GM18873 (cell line): ENCODE measurements around the gene CYP2E1.
"Not testable (repeated sequence)": the region's sequence is repeated elsewhere in the genome, so short reads cannot be mapped to it uniquely, and the experiment has no call there.

Experiments used
- ATAC-seq: cut with Tn5 transposase; IDR thresholded peaks from one replicate; pipeline ENCODE4 v1.9.1; 2021; ENCODE audit warnings: mild to moderate bottlenecking, moderate library complexity, moderate number of reproducible peaks; ENCODE audit not compliant: unreplicated experiment, low FRiP score

The CYP2E1 gene

DNA sequence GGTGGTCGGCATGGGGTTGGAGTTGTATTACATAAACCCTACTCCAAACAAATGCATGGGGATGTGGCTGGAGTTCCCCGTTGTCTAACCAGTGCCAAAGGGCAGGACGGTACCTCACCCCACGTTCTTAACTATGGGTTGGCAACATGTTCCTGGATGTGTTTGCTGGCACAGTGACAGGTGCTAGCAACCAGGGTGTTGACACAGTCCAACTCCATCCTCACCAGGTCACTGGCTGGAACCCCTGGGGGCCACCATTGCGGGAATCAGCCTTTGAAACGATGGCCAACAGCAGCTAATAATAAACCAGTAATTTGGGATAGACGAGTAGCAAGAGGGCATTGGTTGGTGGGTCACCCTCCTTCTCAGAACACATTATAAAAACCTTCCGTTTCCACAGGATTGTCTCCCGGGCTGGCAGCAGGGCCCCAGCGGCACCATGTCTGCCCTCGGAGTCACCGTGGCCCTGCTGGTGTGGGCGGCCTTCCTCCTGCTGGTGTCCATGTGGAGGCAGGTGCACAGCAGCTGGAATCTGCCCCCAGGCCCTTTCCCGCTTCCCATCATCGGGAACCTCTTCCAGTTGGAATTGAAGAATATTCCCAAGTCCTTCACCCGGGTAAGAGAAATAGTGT, at the start of gene CYP2E1:
TSS of gene CYP2E1 (plus strand) at position 407 of the 632 bp plus-strand sequence. CDS start at position 440, 33 bp downstream.
- no peak for ATAC-seq

GRCh38 chr10:133481086-133481643, 46.0 kb upstream of the CYP2E1 start:
- no peak for ATAC-seq

- no peak for ATAC-seq
Measured at GRCh38 chr10:133481657-133482056, 45.5 kb upstream of the CYP2E1 start.

DNA sequence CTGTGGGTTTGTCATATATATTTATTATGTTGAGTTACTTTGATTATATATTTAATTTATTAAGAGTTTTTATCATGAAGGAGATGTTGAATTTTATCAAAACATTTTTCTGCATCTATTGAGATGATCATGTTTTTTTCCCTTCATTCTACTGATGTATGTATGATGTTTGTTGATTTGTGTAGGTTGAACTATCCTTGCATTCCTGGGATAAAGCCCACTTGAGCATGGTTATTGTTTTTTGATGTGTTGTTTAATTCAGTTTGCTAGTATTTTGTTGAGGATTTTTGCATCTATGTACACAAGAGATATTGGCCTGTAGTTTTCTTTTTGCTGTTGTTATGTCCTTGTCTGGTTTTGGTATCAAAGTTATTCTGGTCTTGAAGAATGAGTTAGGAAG, 42.3 kb upstream of the CYP2E1 start:
- no peak for ATAC-seq

DNA sequence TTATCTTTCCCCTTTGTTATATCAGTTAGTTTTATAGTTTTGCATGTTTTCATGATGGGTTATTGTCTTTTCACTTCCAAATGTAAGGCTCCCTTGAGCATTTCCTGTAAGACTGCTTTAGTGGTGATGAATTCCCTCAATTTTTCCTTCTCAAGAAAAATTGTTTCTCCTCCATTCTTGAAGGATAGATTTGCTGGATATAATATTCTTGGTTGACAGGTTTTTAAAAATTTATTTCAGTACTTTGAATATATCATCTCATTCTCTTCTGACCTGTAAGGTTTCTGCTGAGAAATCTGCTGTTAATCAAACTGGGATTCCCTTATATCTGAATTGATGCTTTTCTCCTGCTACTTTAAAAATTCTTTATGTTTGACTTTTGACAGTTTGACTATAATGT, 40.1 kb upstream of the CYP2E1 start:
- no peak for ATAC-seq

DNA sequence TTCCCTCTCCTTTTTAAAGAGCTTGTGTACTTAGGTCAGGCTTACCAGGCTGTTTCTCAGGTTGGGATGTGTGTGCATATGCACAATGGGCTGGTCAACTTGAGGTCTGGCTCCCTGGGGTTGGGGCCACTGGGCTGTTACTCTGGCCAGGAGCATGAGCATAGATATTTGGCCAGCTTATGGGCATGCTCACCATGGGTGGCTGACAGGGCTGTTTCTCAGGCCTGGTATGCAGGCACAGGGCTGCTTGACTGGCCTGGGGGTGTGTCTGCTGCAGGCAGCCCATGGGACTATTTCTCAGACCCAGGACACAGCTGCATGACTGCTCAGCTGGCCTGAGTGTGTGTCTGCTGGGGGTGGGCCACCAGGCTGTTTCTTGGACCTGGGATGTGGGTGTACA, 38.8 kb upstream of the CYP2E1 start:
- no peak for ATAC-seq

GRCh38 chr10:133489816-133490588, 37.2 kb upstream of the CYP2E1 start:
- ATAC-seq, result no peak

- ATAC-seq, result not testable (repeated sequence)
Measured at GRCh38 chr10:133493562-133493961, 33.6 kb upstream of the CYP2E1 start.

DNA sequence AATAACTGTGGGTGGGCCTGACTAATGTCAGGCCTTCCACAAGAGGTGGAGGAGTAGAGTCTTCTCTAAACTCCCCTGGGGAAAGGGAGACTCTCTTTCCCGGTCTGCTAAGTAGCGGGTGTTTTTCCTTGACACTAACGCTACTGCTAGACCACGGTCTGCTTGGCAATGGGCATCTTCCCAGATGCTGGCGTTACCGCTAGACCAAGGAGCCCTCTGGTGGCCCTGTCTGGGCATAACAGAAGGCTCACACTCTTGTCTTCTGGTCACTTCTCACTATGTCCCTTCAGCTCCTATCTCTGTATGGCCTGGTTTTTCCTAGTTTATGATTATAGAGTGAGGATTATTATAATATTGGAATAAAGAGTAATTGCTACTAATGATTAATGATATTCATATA, 29.8 kb upstream of the CYP2E1 start:
- ATAC-seq, result not testable (repeated sequence)

GRCh38 chr10:133499176-133499575, 28.0 kb upstream of the CYP2E1 start:
- ATAC-seq, result not testable (repeated sequence)

DNA sequence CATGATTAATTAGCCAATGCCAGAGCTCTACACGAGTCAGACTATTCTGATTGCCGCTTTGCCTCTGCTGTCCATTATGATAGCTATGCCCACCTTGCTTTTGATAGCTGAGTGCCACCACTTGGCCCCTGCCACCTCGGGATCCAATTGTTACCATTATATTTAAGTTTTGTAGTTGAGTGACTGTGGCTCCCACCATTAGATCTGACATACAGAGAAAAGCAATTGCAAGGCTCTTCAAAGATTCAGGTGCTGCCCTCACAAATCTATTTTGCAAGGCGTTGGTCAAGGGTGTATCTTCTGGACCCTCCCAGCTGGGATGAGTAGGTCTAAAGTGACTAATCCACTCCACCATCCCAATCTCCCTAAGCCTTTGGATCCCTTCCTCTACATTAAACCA, 26.3 kb upstream of the CYP2E1 start:
- ATAC-seq, result not testable (repeated sequence)

DNA sequence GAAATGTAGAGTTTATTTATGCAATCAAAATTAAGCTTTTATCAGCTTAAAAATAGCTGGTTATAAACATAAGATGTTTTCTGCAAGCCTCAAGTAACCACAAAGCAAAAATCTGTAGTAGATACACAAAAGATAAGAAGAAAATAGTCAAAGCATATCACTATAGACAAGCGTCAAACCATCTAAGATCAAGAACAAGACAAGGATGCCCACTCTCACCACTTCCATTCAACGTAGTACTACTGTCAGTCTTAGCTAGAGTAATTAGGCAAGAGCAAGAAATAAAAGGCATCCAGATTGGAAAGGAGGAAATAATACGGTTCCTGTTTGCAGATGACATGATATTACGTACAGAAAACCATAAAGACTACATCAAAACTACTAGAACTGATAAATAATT, 17.5 kb upstream of the CYP2E1 start:
- no peak for ATAC-seq

DNA sequence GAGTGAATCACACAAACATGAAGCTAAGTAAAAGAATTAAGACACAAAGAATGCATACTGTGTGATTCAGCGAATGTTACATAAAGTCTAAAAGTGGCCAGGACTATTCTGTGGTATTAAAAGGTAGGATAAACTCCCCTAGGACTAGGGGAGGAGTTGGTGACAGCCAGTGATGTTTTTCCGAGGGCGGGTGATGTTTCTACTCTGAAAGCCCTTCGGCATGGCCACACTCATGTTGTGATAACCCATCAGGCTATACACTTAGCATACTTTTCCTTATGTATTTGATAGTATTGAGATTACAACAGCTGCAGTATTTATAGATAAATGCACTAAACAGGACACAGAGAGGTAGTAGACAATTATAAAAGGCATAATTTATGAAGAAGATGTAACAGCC, 15.8 kb upstream of the CYP2E1 start:
- ATAC-seq, result no peak

GRCh38 chr10:133511907-133512528, 15.1 kb upstream of the CYP2E1 start:
- no peak for ATAC-seq

- ATAC-seq, result no peak
Measured at GRCh38 chr10:133515471-133515870, 11.7 kb upstream of the CYP2E1 start.

- no peak for ATAC-seq
Measured at GRCh38 chr10:133516057-133516456, 11.1 kb upstream of the CYP2E1 start.

DNA sequence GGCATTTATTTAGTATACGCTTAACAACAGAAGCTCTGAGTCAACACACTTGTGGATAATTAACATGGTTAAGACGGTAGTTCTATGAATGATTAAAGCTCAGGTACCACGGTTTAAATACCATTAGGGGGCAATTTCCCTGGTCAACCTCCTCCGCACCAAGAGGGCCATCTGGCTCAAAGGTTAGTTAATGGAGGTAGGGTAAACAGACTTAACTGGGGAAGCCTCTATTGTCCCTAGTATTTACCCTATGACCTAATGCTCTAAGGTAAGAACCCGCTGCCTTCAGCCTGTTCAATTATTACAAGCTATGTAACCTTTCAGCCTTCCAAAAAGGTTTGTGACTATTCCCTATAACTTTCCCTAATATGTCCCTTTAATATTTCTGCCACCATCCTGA, 8.6 kb upstream of the CYP2E1 start:
- ATAC-seq, result not testable (repeated sequence)

- peak; percentile 68 for ATAC-seq
Measured at GRCh38 chr10:133520193-133520738, 6.9 kb upstream of the CYP2E1 start.

DNA sequence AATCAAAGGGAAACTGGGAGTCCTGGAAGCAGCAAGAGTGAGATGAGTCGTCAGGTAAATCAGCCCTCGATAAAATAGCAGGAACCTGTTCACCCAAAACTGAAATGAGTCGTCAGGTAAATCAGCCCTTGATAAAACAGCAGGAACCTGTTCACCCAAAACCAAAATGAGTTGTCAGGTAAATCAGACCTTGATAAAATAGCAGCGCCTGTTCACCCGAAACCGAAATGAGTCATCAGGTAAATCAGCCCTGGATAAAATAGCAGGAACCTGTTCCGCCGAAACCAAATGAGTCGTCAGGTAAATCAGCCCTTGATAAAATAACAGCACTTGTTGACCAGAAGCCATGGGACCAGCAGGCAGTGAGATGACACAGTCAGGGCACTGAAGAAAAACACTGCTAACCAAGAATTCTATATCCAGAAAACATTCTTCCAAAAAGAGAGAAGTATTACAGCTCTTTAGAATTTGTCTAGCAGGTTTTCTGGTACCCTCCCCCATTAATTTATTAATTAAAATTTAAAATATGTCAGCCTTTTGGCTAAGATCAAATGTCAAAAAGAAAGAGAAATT, 3.4 kb upstream of the CYP2E1 start:
- ATAC-seq, result no peak

DNA sequence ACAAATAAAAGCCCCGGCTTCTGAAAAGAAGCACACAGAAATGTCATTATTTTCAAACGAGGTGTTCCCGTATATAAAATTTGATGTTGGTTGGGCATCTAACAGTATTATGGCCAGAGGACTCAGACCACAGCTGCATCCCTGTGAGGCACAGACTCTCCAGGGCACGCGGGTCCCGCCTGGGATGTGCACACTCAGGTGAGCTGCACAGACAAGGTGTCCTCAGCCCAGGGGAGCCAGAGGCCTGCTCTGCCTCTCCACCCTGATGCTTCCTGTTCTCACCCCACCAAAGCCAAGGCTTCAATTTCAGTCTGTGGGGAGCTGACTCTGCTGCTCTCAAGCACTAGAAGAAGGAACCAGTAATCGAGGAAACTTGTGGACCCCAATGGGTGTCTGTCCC, 1.7 kb upstream of the CYP2E1 start:
- ATAC-seq, result no peak
